Stimulated activated CD8-positive, alpha-beta memory T cell treated with anti-CD3 and anti-CD28 coated beads, Interleukin-15, amount 100 ng/mL, for 24 hours (primary cell): ENCODE results near the gene ZNF564.
A peak's percentile ranks its signal among the peaks of the same experiment; 100 is the strongest.
"Not testable (repeated sequence)": the region's sequence is repeated elsewhere in the genome, so short reads cannot be mapped to it uniquely, and the experiment has no call there.

Source experiments
- DNase-seq: peaks from one replicate; pipeline ENCODE4 v3.0.0-alpha.2; 2020; ENCODE audit warnings: low read depth

Gene ZNF564

GRCh38 chr19:12551060-12551832, at the start of gene ZNF564:
Gene ZNF564 (minus strand): TSS chr19:12551482. CDS start chr19:12551332, 150 bp downstream.
- peak; percentile 56 for DNase-seq

GRCh38 chr19:12597594-12597993, 46.3 kb upstream of the ZNF564 start:
- DNase-seq, result no peak

GRCh38 chr19:12596927-12597548, 45.8 kb upstream of the ZNF564 start:
- no peak for DNase-seq

- DNase-seq, result no peak
These were observed 45.2 kb upstream of the ZNF564 start for GRCh38 chr19:12596485-12596884.

DNA sequence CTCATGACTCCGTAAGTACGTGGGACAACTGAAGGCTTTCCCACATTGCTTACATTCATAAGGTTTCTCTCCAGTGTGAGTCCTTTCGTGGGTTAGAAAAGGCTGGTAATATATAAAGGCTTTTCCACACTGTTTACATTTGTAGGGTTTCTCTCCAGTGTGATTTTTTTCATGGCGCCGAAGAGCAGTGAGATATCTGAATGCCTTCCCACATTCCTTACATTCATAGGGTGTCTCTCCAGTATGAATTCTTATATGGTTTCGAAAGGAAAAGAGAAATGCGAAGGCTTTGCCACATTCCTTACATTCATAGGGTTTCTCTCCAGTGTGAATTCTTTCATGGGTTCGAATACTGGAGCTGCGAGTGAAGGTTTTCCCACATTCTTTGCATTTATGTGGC, 29.8 kb upstream of the ZNF564 start:
- no peak for DNase-seq

DNA sequence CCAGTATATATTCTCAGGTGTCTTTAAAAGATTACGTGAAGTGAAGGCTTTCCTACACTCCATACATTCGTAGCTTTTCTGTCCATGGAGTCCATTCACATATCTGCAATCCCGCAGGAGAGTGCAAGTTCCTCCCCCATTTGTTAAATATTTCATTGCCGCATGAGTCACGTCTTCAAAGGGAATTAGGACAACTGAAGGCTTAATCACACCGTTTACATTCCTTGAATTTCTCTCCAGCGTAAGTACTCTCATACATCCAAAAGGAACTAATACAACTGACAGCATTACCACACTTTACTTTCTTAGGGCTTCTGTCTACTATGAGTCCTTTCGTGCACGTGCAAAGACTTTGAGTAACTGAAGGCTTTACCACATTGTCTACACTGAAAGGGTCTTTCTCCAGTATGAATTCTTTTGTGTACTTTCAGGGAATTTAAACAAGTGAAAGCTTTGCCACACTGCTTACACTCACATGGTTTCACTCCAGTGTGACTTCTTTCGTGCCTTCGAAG, 29.0 kb upstream of the ZNF564 start:
- no peak for DNase-seq

DNA sequence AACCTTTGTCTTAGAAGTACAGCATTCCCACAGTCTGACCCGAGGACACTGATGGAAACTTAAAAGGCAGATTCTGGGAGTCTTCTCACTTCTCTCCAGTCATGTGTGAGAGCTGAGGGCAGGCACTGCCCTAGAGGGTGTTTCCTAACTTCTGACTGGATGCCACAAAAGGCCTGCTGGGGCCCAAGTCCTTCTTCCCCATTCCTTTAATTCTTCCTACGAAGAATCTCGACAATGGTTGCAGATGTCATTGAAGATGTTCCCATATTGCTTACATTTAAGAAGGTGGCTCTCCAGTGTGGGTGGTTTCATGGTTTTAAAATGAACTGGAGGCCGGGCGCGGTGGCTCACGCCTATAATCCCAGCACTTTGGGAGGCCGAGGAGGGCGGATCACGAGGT, 27.4 kb upstream of the ZNF564 start:
- DNase-seq, result no peak

GRCh38 chr19:12574036-12574435, 22.8 kb upstream of the ZNF564 start:
- no peak for DNase-seq

GRCh38 chr19:12567951-12568350, 16.7 kb upstream of the ZNF564 start:
- no peak for DNase-seq

- DNase-seq, result not testable (repeated sequence)
These were observed 15.1 kb upstream of the ZNF564 start for GRCh38 chr19:12566380-12566779.

DNA sequence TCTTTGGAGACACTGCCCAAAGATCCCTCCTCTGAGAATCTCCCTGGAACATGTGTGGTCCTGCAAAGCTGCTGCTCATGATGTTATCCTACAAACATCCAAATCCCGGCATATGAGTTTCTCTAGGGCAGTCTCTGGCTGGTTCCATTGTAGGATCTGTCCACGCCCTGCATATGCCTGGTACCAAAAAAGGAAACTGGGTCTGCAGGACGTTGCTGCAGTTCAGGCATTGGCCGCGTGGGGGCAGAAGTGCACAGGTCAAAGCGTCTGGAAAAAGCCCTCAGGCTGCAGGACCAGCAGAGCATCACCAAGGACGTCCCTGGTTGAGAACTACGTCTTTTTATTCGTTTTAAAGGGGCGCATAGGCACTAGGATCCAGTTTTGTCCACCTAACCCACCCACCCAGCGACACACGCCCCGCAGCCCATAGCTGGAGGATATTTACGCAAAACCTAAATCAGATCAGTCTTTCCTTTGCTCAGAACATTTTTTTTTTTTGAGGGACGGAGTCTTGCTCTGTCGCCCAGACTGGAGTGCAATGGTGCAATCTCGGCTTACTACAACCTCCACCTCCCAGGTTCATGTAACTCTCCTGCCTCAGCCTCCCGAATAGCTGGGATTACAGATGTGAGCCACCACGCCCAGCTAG, 12.9 kb upstream of the ZNF564 start:
- DNase-seq, result peak; percentile 95

DNA sequence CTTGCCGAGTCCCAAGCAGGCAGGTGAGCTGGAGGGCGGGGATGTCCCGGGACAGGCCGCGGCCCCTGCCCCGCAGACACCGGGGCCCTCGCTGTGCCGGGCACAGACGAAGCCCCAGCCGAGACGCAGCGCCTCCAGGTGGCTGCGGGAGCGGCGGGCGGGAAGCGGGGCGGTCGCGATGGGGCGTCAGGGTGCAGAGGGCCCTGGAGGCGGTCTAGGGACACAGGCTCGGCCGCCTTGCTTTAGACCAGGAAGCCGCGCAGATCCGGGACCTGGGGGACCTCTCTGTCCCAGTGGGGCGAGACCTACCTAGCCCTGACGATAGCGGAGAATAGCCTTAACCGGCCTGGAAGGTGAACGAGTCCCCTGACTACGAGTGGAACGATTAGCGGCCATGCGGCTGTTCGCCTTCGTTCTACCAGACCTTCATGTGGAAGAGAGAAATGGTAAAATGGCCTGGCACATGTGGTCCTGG, 4.2 kb upstream of the ZNF564 start:
- DNase-seq, result no peak

GRCh38 chr19:12546903-12547302, 4.4 kb downstream of the ZNF564 start:
- no peak for DNase-seq

GRCh38 chr19:12546068-12546467, 5.2 kb downstream of the ZNF564 start:
- DNase-seq, result no peak

DNA sequence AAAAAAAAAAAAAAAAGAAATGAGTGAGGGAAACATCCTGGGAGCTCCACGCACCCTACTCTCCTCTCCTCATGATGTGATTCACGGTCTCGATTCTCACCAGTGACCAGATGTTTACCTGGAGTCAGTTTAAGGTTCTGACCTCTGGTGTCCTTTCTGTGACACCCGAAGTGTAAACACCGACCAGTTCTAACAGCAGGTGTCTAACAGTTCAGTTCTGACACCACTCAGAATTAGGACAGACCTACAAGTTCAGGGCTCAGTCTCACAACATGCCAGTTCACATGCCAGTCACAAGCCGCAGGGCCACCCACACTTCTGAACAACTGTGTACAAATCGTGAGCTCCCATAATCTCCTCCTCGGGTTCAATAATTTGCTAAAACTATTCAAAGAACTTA, 6.0 kb downstream of the ZNF564 start:
- no peak for DNase-seq

GRCh38 chr19:12544401-12544876, 6.8 kb downstream of the ZNF564 start:
- no peak for DNase-seq

DNA sequence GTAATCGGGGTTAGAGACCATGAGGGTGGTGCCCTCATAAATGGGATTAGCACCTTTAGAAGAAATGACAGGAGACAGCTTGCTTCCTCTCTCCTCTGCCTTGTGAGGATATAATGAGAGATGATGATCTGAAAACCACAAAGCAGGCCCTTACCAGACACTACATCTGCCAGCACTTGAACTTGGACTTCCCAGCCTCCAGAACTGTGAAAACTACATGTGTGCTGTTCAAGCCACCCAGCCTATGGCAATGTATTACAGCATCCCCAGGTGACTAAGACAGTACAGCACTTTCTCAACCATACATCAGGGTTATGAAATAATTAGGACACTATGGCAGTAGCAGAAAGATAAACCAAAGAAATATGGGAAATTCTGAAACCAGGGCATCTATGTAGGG, 7.4 kb downstream of the ZNF564 start:
- DNase-seq, result no peak

GRCh38 chr19:12527034-12527836, 24.0 kb downstream of the ZNF564 start:
- no peak for DNase-seq

DNA sequence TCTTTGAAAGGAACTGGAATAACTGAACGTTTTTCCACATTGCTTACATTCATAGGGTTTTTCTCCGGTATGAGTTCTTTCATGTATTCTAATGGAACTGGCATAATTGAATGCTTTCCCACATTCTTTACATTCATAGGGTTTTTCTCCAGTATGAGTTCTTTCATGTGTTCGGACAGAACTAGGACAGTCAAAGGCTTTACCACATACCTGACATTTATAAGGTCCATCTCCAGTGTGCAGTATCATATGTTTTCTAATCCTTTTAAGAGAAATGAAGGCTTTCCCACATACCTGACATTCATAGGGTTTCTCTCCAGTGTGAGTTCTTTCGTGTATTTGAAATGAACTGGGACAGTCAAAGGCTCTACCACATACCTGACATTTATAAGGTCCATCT, 24.7 kb downstream of the ZNF564 start:
- DNase-seq, result no peak

DNA sequence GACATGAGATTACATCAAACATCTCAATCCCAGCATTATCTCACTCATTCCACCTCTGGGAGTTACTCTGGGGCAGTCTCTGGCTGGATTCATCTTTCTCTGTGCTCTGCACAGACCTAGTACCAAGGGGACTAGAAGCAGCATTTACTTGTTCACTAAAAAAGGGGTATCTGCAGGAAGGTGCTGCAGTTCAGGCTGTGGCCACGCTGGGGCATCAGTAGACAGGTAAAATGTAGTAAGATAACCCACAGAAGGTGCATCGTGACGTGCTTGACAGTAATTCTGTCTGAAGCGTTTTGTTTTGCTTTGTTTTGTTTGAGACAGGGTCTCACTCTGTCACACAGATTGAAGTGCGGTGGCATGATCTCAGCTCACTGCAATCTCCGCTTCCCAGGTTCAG, 29.3 kb downstream of the ZNF564 start:
- no peak for DNase-seq

GRCh38 chr19:12513531-12514061, 37.7 kb downstream of the ZNF564 start:
- no peak for DNase-seq

DNA sequence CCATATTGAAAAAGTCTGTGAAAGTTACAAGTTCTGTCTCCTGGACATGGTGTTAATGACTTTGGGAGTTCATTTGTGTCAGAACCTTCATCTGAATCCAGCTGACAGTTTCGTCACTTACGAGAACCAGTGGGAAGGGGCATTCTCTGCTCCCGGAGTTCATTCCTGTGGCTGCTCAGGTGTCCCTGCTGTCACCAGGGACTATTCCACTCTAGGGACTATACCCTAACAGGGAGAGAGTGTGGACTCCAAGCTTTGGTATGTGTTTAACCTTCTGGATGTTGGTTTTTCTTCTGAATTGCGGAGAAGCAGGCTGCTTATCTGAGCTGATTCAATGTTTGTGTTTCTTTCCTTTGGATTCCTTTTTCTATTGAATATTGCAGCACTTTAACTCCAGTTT, 54.2 kb downstream of the ZNF564 start:
- DNase-seq, result no peak
